Measurements from ENCODE around the gene MRTO4.
A peak's percentile ranks its signal among the peaks of the same experiment; 100 is the strongest.
"Not testable (repeated sequence)": the region's sequence is repeated elsewhere in the genome, so short reads cannot be mapped to it uniquely, and the experiment has no call there.

MRTO4 gene

DNA sequence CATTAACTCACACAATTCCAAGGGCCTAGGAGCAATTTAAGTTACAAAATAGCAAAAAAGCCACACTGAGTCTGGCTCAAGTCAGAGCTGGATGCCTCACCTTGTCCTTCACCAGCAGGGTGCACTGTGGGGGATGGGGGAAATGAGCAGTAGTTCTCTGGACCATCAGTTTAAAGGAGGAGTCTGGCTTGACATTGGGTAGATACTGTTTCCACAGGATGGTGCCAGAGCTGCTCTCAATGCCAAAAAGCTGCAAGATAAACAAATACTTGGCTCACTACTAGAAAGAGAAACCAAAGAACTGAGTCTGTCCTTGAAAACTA, 19.1 kb upstream of the MRTO4 start:
- peak overlapping the region; percentile 55 for H3K27ac ChIP-seq
- TF ChIP-seq CTCF (IDR thresholded peaks at IDR 0.05) (peak; percentile 23; the same call in 1 of the 2 replicates), ZFX (IDR thresholded peaks at IDR 0.05; ENCODE audit: borderline replicate concordance) (no peak)

- no peak overlapping the region for H3K27ac ChIP-seq
- TF ChIP-seq CTCF (IDR thresholded peaks at IDR 0.05) (no peak), ZFX (IDR thresholded peaks at IDR 0.05; ENCODE audit: borderline replicate concordance) (no peak)
Observed at GRCh38 chr1:19234224-19234623, 17.4 kb upstream of the MRTO4 start.

DNA sequence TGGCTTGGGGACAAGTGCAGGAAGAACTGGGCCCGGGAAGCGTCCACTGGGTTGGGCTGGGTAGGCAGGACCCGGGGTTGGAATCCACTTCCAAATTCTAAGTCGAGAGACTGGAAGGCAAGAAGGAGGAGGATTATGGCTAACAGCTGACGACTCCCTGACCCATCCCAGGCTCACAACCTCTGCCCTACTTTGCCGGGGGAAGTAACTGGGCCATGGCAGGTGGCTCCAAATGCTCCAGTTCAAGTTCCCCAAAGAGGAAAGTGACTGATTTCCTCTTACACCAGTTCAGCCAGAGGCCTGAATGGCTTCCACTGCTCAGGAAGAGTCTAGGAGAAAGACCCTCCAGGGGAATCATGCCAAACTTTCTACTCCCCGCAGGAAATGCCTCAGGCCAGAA, 11.7 kb upstream of the MRTO4 start:
- H3K27ac ChIP-seq: no peak overlapping the region
- no peak for TF ChIP-seq CTCF (IDR thresholded peaks at IDR 0.05)
- no peak for TF ChIP-seq ZFX (IDR thresholded peaks at IDR 0.05; ENCODE audit: borderline replicate concordance)

GRCh38 chr1:19240673-19241538, 10.7 kb upstream of the MRTO4 start:
- no peak overlapping the region for H3K27ac ChIP-seq
- TF ChIP-seq CTCF (IDR thresholded peaks at IDR 0.05): peak; percentile 94
- no peak for TF ChIP-seq ZFX (IDR thresholded peaks at IDR 0.05; ENCODE audit: borderline replicate concordance)

DNA sequence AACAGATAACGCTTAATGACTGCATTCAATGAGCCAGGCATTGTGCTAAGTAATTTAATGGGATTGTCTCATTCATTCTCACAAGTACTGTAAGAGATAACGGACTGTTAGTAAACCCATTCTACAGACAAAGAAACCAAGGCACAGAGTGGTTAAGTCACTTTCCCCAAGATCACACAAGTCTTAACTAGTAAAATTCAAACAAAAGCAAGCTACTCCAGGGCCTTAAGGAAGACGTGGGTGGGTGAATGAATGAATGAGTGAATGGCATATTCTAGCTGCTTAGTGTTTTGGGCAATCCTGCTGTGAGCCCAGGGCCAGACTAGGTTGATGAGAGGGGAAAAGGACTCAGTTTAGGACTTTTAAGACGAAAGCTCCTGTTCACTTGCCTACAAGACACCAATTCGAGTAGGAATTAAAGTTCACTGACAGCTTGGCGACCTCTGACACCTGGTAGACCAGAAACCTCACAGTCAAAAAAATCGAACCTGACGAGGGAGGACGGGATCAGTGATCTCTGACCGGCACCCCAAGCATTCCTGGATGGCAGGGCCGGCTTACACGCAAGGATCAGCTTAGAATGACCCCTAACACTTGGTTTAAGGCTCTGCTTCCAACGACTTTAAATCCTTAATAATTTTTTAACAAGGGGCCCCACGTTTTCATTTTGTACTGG, 838 bp upstream of the MRTO4 start:
- peak overlapping the region; percentile 93 for H3K27ac ChIP-seq
- TF ChIP-seq CTCF (IDR thresholded peaks at IDR 0.05): no peak
- no peak for TF ChIP-seq ZFX (IDR thresholded peaks at IDR 0.05; ENCODE audit: borderline replicate concordance)

- TF ChIP-seq ZFX (IDR thresholded peaks at IDR 0.05; ENCODE audit: borderline replicate concordance): no peak
- no peak for TF ChIP-seq CTCF (IDR thresholded peaks at IDR 0.05)
- no peak overlapping the region; the same call in 1 of the 2 replicates for H3K27ac ChIP-seq
Observed at GRCh38 chr1:19254416-19254815, 2.8 kb downstream of the MRTO4 start.

DNA sequence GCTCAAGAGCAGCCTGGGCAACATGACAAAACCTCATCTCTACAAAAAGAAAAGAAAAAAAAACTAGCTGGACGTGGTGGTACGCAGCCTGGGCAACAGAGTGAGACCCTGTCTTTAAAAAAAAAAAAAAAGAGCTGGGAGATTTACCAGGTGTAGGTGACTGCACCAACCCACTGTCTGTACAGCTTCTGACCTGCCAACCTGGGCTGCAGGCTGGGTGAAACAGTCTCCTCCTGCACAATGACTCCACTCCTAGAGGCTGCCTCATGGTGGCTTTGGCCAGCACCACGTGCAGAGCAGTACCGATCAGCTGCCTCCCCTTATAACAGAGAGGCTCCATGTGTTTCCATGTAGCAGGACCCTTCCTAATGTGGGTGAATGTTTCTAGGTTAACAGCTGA, 3.7 kb downstream of the MRTO4 start:
- no peak overlapping the region for H3K27ac ChIP-seq

DNA sequence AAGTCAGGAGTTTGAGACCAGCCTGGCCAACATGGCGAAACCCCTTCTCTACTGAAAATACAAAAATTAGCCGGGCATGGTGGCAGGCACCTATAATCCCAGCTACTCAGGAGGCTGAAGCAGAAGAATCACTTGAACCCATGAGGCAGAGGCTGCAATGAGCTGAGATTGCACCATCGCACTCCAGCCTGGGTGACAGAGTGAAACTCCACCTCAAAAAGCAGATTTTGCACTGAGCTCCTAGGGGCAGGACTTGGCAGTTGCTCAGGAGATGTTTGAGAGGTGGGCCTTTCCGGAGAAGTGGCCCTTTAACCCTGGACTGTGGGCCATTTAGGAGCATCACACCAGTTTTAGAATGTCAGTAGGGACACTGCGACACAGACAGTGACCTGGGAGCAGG, 4.7 kb downstream of the MRTO4 start:
- H3K27ac ChIP-seq: not testable (repeated sequence)

More for the DNA sequence above, 3.7 kb downstream of the MRTO4 start:
- TF ChIP-seq ZFX (IDR thresholded peaks at IDR 0.05; ENCODE audit: borderline replicate concordance): no peak
- TF ChIP-seq CTCF (IDR thresholded peaks at IDR 0.05): no peak

Measured in 22Rv1 (cell line).